GM12878 (cell line): ENCODE data around the gene RTP1. TPM values are rescaled to one million over a fixed set of nuclear protein-coding genes. Genes with fewer than 3 reads are reported as not detected.

Source experiments
- CHD1 ChIP-seq: IDR thresholded peaks from 2 replicates; pipeline ENCODE4 v1.6.1; 2012; ENCODE audit warnings: low read depth, low read length, improper control_type of control experiment
- CHD4 ChIP-seq: fragments of 200-600 bp; sonication (generic); IDR thresholded peaks from 2 replicates; pipeline ENCODE4 v1.6.1; 2016; ENCODE audit warnings: mild to moderate bottlenecking
- MLLT1 ChIP-seq: fragments of 450-650 bp; IDR thresholded peaks from 2 replicates; pipeline ENCODE4 v1.6.1; 2016; ENCODE audit warnings: mild to moderate bottlenecking
- PKNOX1 ChIP-seq: fragments of 450-650 bp; IDR thresholded peaks from 2 replicates; pipeline ENCODE4 v1.6.1; 2016; ENCODE audit warnings: mild to moderate bottlenecking
- POLR2AphosphoS5 ChIP-seq: IDR thresholded peaks from 2 replicates; pipeline ENCODE4 v1.6.1; 2011; ENCODE audit warnings: mild to moderate bottlenecking, low read length, inconsistent platforms
- RELB ChIP-seq: fragments of 450-650 bp; IDR thresholded peaks from 2 replicates; pipeline ENCODE4 v1.6.1; 2017; ENCODE audit warnings: low read depth, mild to moderate bottlenecking, moderate library complexity
- RUNX3 ChIP-seq: IDR thresholded peaks from 2 replicates; pipeline ENCODE4 v1.6.1; 2012; ENCODE audit warnings: low read length, inconsistent platforms
- TBL1XR1 ChIP-seq: IDR thresholded peaks from 2 replicates; pipeline ENCODE4 v1.6.1; 2012; ENCODE audit warnings: low read depth, low read length, improper control_type of control experiment
- YY1 ChIP-seq: IDR thresholded peaks from 2 replicates; pipeline ENCODE4 v1.6.1; 2011; ENCODE audit warnings: low read depth, mild to moderate bottlenecking, low read length
- ZNF274 ChIP-seq: IDR thresholded peaks from one replicate; pipeline ENCODE4 v1.8.0; 2011; ENCODE audit not compliant: insufficient read length, insufficient read depth
- polyA plus RNA-seq, 11 experiments: library from polyadenylated mRNA; depleted of rRNA in 4 of 11; unstranded in 6 of 11; stranded (reverse) in 5 of 11; fragments of >200 nt; fragmentation: Nextera tagmentation in 4 of 11; fragmentation: Illumina TruSeq in 1 of 11; extraction: Ambion mirVana in 4 of 11; extraction: Trizol in 1 of 11; gene quantifications; 1 replicate in 1 of 11; 2 replicates in 10 of 11; pipeline versions ENCODE4 v1.2.1 to v1.2.3, GENCODE V29; 2011 to 2016; ENCODE audit warnings: inconsistent platforms in 2 of 11, missing spikeins in 2 of 11, low read depth in 1 of 11
- total RNA-seq, 4 experiments: library from RNA; depleted of rRNA in 3 of 4; stranded (reverse); fragments of >200 nt in 3 of 4; fragmentation: Illumina TruSeq in 1 of 4; extraction: Trizol in 1 of 4; gene quantifications; 2 replicates each; pipeline versions ENCODE4 v1.2.1 to v1.2.3, GENCODE V29; 2013 to 2021
- TF ChIP-seq, protein P1 (sequence below): IDR thresholded peaks from 2 replicates; pipeline ENCODE4 v1.6.1; 2011; ENCODE audit warnings: low read depth, mild to moderate bottlenecking, low read length, moderate library complexity, borderline replicate concordance; ENCODE audit errors: extremely low read depth
- TF ChIP-seq, protein P2 (sequence below): IDR thresholded peaks from 2 replicates; pipeline ENCODE4 v1.6.1; 2011; ENCODE audit warnings: mild to moderate bottlenecking, low read depth, low read length, moderate library complexity; ENCODE audit not compliant: insufficient replicate concordance

RTP1 gene
- total and polyA plus RNA-seq, 10 of the 15 experiments (the other 5 are each of a cell fraction or from before 2014, with no cell fraction given) = not detected

DNA sequence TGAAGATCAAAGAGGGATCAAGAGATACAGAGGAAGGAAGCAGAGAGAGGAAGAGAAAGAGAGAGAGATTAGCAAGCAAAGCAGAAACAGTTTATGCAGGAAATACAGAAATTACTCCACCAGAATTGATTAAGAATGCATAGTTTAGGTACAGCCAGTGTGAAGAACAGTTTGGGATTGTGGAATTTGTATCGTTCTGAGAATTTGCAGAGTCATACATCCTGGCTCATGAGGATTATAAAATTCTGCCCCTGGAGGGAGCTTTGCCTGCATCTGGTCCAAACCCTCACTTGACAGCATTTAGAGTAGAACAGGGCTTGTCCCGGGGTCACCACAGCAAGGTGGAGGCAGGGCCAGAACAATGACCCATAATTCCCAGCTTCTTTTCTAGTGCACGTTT lies 50.1 kb downstream of the RTP1 start (continued):
- TF ChIP-seq, protein P1, sequence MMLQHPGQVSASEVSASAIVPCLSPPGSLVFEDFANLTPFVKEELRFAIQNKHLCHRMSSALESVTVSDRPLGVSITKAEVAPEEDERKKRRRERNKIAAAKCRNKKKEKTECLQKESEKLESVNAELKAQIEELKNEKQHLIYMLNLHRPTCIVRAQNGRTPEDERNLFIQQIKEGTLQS = no peak
- TF ChIP-seq CHD1 (no peak), ZNF274 (no peak), RELB (no peak), PKNOX1 (no peak), RUNX3 (no peak), YY1 (no peak), MLLT1 (no peak), POLR2AphosphoS5 (no peak), TBL1XR1 (no peak), CHD4 (no peak)
- TF ChIP-seq, protein P2, sequence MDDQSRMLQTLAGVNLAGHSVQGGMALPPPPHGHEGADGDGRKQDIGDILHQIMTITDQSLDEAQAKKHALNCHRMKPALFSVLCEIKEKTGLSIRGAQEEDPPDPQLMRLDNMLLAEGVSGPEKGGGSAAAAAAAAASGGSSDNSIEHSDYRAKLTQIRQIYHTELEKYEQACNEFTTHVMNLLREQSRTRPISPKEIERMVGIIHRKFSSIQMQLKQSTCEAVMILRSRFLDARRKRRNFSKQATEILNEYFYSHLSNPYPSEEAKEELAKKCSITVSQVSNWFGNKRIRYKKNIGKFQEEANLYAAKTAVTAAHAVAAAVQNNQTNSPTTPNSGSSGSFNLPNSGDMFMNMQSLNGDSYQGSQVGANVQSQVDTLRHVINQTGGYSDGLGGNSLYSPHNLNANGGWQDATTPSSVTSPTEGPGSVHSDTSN = no peak

Other genes with a start within 250 kb of the RTP1 start
- gene RPL39L, start 58.0 kb upstream of the RTP1 start, total RNA-seq (2014; rRNA removed) = 54.3 and 54.4 TPM in 2 replicates
- 25.2 and 28.8 TPM in 2 replicates for gene RPL39L, start 58.0 kb upstream of the RTP1 start, total RNA-seq (2014; rRNA removed; fragmentation: Illumina TruSeq; extraction: Trizol)
- 20.4 and 22.1 TPM in 2 replicates for gene RPL39L, start 58.0 kb upstream of the RTP1 start, total RNA-seq (2021)
- 16.5 and 17.4 TPM in 2 replicates for gene RPL39L, start 58.0 kb upstream of the RTP1 start, polyA plus RNA-seq (2011; rRNA removed)
- 23.1 and 27.5 TPM in 2 replicates for gene RPL39L, start 58.0 kb upstream of the RTP1 start, polyA plus RNA-seq (2014; fragmentation: Illumina TruSeq; extraction: Trizol)
- gene RPL39L, start 58.0 kb upstream of the RTP1 start, polyA plus RNA-seq (2014; fragmentation: Nextera tagmentation; extraction: Ambion mirVana) = 10 to 100 TPM; 12.5 to 33.7 TPM
- 46.6 and 50.1 TPM in 2 replicates for gene RPL39L, start 58.0 kb upstream of the RTP1 start, polyA plus RNA-seq (2014; rRNA removed)
- 10 to 100 TPM; 59.6 to 67.8 TPM for gene RPL39L, start 58.0 kb upstream of the RTP1 start, polyA plus RNA-seq (2016; fragmentation: Nextera tagmentation; extraction: Ambion mirVana)
- gene MASP1, start 94.3 kb downstream of the RTP1 start, total RNA-seq (2014; rRNA removed) = not detected in 2 replicates
- not detected in 2 replicates for gene MASP1, start 94.3 kb downstream of the RTP1 start, total RNA-seq (2014; rRNA removed; fragmentation: Illumina TruSeq; extraction: Trizol)
- 0.05 TPM in 1 of 2 replicates, not detected in the other for gene MASP1, start 94.3 kb downstream of the RTP1 start, total RNA-seq (2021)
- gene MASP1, start 94.3 kb downstream of the RTP1 start, polyA plus RNA-seq (2011; rRNA removed) = not detected in 2 replicates
- not detected in 2 replicates for gene MASP1, start 94.3 kb downstream of the RTP1 start, polyA plus RNA-seq (2014; fragmentation: Illumina TruSeq; extraction: Trizol)
- gene MASP1, start 94.3 kb downstream of the RTP1 start, polyA plus RNA-seq (2014; fragmentation: Nextera tagmentation; extraction: Ambion mirVana) = not detected
- not detected in 2 replicates for gene MASP1, start 94.3 kb downstream of the RTP1 start, polyA plus RNA-seq (2014; rRNA removed)
- gene MASP1, start 94.3 kb downstream of the RTP1 start, polyA plus RNA-seq (2016; fragmentation: Nextera tagmentation; extraction: Ambion mirVana) = not detected
- 3.8 and 4.6 TPM in 2 replicates for gene RTP4, start 170.9 kb downstream of the RTP1 start, total RNA-seq (2014; rRNA removed)
- 4.3 and 4.9 TPM in 2 replicates for gene RTP4, start 170.9 kb downstream of the RTP1 start, total RNA-seq (2014; rRNA removed; fragmentation: Illumina TruSeq; extraction: Trizol)
- gene RTP4, start 170.9 kb downstream of the RTP1 start, total RNA-seq (2021) = 2.8 and 3.4 TPM in 2 replicates
- 4.3 and 5.1 TPM in 2 replicates for gene RTP4, start 170.9 kb downstream of the RTP1 start, polyA plus RNA-seq (2011; rRNA removed)
- 4.0 and 4.1 TPM in 2 replicates for gene RTP4, start 170.9 kb downstream of the RTP1 start, polyA plus RNA-seq (2014; fragmentation: Illumina TruSeq; extraction: Trizol)
- 1 to 10 TPM; 5.5 to 6.5 TPM for gene RTP4, start 170.9 kb downstream of the RTP1 start, polyA plus RNA-seq (2014; fragmentation: Nextera tagmentation; extraction: Ambion mirVana)
- 2.3 and 2.4 TPM in 2 replicates for gene RTP4, start 170.9 kb downstream of the RTP1 start, polyA plus RNA-seq (2014; rRNA removed)
- 1 to 10 TPM; 2.2 to 3.9 TPM for gene RTP4, start 170.9 kb downstream of the RTP1 start, polyA plus RNA-seq (2016; fragmentation: Nextera tagmentation; extraction: Ambion mirVana)